T-helper 9 cell (primary cell): ENCODE data around the gene NOL8.

Source experiments
- DNase-seq: peaks from one replicate; pipeline ENCODE4 v3.0.0-alpha.2; 2020

The NOL8 gene

GRCh38 chr9:92310562-92310961 is 14.6 kb downstream of the NOL8 start:
- no peak for DNase-seq

- no peak for DNase-seq
Observed at GRCh38 chr9:92308893-92309292, 16.3 kb downstream of the NOL8 start.

- DNase-seq, result no peak
Observed at GRCh38 chr9:92300936-92301335, 24.2 kb downstream of the NOL8 start.

DNA sequence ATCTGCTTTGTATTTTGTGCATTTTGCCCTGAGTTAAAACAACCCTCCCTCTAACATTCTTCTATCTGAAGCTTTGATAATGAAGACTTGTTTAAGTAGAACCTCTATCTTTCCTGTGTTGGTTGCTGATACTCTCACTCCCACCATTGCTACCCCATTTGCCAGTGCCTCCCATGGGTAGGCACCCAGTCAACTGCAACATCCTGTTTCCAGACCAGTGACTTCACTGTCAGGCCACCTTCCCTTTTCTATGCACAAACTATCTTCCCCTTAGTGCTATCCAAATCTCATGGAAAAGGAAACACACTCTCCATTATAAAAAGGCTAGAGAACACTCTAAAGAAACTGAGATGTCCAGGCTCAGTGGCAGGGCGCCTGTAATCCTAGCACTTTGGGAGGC is 26.0 kb downstream of the NOL8 start:
- DNase-seq, result no peak

DNA sequence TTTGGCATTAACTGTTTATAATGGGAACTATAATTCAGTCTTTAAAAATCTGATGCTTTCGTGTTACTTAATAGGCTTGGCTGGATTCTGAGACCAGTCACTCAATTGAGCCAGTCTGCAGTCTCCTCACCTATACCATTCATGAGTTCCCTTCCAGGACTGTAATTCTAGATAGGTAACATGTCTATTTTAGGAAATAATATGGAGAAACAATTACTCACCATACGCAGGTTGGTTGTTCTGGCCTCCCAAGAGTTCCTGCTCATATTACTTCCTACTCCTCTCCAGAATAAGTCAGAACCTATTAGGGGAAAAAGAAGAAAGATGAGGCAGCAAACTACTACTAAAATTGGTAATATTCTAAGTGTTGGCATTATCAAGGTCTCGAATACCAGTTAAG is 27.1 kb downstream of the NOL8 start:
- no peak for DNase-seq

- DNase-seq, result no peak
Observed at GRCh38 chr9:92297611-92298010, 27.5 kb downstream of the NOL8 start.

DNA sequence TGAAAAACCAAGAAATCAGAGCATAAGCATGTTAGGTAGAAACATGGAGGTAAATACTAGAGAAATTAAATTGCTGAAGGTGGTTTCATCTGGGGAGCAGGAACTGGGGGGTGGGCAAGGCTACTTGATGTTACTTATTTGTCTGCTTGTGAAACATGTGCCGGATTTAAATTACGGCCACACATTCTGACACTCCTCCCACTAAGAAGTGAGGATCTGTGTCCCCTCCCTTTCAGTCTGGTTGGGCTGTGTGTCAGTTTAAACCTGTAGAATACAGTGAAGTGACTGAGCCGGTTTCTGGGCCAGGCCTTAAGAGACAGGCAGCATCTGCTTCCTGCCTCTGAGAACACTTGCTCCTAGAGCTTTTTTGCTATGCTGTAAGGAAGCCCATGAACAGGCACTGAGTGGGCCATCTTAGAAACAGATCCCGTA is 29.3 kb downstream of the NOL8 start:
- DNase-seq, result no peak

DNA sequence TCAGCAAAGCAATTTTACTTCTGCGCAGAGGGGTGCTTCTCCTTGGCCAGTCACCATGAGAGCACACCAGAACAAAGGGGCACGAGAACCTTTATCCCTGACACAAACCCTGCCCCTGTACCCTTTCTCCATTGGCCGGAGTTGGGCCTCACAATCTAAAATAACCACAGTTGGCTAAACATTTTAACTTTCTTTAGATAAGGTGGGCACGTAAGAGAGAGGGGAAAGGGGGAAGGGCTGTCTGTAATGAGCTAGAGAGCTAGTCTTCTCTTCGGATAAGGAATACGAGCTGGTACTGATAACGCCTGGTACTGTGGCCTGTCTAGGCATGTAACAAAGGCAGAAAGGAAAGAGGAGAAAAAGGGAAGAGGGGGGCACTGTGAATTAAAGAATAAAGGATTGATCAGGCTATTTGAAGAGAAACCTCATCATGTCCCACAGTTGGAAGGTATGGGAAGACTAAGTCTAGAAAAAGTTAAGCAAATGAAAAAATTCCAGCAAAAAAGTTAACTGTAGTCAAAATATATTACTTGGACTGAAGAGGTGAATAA is 29.8 kb downstream of the NOL8 start:
- no peak for DNase-seq

DNA sequence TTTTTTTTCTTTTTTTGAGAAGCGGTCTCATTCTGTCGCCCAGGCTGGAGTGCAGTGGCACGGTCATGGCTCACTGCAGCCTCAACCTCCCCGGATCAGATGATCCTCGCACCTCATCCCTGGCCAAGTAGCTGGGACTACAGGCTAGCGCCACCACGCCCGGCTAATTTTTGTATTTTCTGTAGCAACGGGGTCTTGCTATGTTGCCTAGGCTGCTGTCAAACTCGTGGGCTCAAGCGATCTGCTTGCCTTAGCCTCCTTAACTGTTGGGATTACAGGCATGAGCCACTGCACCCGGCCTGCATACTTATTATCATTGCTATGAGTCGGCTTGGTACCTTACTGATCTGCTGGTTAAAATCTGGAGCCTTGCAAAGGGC is 30.9 kb downstream of the NOL8 start:
- DNase-seq, result no peak

DNA sequence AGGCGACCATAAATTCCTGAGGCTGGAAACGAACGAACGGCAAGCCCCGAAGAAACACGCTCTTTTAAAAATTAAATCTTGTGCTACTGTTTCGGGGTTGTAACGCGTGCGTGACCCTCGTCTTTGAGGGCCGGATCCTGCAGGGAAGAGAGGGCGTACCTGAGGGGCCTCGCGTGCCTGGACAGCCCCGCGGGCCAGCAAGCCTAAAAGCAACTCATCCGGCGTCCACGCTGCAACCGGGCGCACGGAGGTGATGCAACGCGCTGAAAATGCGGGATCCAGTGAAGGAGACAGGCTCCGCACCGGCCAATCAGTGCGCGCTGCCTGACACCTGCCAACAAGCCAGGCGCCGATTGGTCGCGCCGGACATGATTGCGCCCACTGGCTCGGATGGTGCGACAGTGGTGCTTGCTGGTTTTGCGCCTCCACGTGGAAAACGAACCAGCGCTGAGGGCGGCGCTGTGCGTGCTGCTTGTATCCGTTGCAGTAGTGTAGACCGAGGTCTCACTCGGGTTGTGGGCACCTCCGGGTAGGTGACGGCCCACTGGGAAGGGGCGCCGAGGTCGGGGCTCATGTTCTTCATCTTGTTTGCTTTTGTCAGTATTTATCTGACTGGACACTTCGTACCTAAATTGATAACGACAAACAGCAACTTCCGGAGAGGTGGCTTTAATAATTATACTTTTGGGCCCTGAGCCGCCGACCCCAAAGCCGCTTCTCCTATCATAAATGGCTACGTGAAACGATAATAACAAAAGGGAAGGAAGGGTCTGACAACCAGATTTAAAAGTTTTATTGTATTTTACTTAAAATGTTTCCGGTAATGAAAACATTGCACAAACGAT is 31.5 kb downstream of the NOL8 start, which contains the start of gene IARS1:
Gene IARS1, minus strand, starts transcription at position 246 of the 845 bp plus-strand sequence. CDS start 4,278 bp downstream, outside the sequence.
- peak; percentile 100 for DNase-seq

DNA sequence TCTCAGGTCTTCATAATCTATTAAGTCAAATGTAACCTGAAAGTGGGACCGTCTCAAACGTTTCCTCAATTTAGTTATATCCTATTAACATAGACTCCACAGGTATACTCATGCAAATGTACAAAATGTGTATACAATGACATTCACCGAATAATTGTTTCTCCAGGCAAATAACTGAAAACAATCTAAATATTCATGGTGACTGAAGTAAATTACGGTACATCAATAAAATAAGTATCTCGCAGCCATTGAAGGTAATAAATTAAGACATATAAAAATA is 32.1 kb downstream of the NOL8 start:
- DNase-seq, result no peak

DNA sequence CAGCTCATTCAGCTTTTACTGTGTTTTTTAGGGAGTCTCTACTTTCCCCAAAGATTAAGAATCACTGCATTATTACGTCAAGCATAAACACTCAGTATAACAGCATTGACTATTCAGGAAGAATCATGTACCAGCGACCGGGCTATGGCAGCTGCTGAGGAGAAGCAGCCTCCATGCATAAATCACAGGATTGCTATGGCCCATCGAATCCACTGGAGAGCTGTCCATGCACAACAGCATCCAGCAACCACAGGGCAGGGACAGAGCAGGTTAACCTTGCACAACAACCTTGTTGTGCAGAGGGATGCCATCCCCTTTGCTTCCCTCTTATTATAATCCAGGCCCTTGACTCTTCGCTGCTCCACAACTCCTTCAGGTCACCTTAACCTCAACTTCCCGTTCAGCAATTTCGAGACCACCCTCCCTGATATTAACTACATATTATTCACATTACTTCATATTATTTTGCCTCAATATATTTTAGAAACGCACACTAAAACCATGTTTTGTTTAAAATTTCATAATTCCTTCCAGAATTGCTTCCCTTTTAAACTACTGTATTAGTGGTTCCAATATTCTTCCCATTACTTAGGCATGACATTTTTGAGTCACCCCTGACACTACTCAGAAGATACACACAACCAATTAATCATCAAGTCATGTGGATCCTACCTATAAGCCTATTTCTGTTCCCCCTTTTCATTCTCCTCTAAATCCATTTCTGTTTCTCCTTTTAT is 32.6 kb downstream of the NOL8 start:
- no peak for DNase-seq

GRCh38 chr9:92291577-92291976 is 33.6 kb downstream of the NOL8 start:
- DNase-seq, result no peak

DNA sequence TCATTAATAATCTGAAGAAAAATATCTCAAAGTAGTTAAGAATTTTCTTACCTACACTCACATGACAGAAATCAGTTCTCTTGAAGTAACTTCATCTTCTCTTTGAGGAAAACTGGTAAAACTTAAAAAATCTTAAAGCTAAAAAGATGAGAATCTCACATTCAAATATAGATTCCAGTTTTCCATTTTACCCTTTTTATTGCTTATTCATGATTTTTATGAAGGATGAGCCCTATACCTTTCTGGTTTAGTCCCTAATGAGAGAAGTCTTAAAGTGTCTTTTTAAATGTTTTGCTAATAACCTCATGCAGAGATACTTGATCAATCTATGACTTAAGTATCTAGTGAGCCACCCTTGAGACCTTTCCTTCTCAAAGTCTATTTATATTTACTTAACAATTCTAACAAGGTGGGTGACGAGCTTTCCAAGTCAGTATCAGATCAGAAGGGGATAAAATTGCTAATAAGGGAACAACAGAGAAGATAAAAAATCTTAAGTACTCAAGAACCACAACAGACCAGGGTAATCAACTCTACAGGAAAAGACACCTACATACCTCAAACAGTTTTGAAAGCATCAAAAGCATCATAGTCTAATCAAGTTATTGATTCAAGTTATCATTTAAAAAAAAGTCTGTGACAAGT is 34.2 kb downstream of the NOL8 start:
- no peak for DNase-seq

- no peak for DNase-seq
Observed at GRCh38 chr9:92289708-92290390, 35.3 kb downstream of the NOL8 start.

- no peak for DNase-seq
Observed at GRCh38 chr9:92279302-92279701, 45.8 kb downstream of the NOL8 start.

DNA sequence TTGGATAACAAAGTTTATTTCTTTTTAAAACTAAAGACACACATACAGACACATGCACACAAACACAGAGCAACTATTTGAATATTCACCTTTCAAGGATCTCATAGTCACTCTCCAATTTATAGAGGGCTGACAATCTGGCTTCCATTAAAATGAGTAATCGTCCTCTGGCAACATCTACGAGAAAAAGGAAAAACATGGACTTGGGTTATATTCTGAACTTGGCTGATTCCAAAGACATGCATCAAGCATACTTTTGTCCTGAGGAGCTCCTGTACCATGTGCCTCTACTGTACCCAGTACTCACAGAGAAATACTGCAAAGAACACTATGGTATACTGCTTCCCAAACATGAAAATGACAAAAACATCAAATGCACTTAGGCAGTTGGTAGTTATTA is 47.0 kb downstream of the NOL8 start:
- no peak for DNase-seq

DNA sequence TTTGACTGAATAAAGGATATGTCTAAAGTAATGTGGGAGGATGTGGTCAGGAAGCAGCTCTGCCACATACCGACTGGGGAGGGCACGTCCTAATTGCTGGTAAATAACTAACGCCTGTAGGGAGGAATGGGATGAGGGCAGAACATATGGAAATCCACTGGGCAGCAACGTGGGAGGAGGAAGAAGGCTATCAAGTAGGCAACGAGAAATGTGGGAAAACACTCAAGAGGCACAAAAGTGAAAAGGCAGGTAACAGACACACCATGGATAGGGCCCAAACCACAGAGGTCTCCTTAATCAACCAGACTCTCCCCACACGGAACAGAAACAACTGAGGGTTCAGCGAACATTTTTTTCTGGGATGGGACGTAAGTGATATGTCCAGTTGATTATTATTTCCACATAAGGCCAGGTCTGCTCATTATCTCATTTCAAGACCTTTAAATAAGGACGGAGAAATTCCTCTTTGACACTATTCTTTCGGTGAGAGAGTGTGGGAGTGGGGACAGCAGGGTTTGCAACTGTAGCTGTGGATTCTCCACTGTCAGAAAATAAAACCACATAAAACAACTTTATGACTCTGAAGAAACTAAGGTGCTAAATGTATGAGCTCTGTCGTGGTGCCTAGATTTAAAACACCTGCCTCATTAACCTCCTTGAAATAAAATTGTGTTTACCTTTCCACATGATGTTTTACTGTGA is 48.7 kb downstream of the NOL8 start:
- no peak for DNase-seq

- DNase-seq, result no peak
Observed at GRCh38 chr9:92275541-92275940, 49.6 kb downstream of the NOL8 start.

GRCh38 chr9:92270511-92270910 is 54.6 kb downstream of the NOL8 start:
- DNase-seq, result no peak

DNA sequence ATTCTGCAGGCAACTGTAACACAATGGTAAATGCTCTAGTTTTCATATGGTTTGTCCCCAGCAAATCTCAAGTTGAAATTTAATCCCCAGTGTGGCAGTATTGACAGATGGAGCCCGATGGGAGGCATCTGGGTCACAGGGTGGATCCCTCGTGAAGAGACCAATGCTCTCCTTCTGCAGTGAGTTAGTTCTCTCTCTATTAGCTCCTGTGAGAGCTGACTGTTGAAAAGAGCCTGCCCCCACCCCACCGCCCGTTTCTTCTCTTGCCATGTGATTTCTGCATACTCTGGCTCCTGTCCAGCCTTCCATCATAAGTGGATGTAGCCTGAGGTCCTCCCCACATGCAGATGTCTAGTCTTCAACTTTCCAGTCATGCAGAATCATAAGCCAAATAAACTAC is 58.7 kb downstream of the NOL8 start:
- DNase-seq, result no peak

DNA sequence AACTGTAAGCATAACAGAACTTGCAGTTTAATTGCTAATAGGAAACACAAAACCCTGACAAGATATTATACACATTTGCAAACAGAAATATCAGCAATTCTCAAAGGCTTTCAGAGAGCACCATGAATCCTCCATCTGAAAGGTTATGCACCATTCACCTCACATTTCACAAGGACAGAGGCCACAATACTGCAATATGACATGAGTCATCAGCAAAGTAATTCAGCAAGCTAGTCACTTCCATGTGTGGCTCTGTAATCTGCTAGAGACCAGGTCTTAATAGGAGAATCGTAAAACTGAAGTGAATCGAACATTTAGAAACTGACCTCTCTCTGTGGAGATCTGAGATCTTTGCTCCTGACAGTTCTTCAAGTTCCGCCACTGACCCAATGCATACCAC is 60.0 kb downstream of the NOL8 start:
- DNase-seq, result no peak
